SJSA1 (cell line): Measurements from ENCODE around the gene NMBR. TPM values are rescaled to one million over a fixed set of nuclear protein-coding genes. Genes with fewer than 3 reads are reported as not detected.
A peak's percentile ranks its signal among the peaks of the same experiment; 100 is the strongest.
"Not testable (repeated sequence)": the region's sequence is repeated elsewhere in the genome, so short reads cannot be mapped to it uniquely, and the experiment has no call there.

Experiments
- DNase-seq, 2 experiments: peaks; one replicate each; pipeline ENCODE4 v3.0.0-alpha.2; 2015 to 2020; ENCODE audit warnings: low spot score in 2 of 2, low read depth in 1 of 2
- H3K27ac ChIP-seq: fragments of 250-450 bp; sonication (Bioruptor Pico); 2 replicates; pipeline ENCODE4 v1.5.1; 2020; ENCODE audit warnings: mild to moderate bottlenecking, moderate library complexity
- H3K27me3 ChIP-seq: fragments of 250-450 bp; sonication (Bioruptor Pico); replicated peaks from 2 replicates; pipeline ENCODE4 v1.5.1; 2020; ENCODE audit warnings: mild to moderate bottlenecking, moderate library complexity
- H3K36me3 ChIP-seq: fragments of 250-450 bp; sonication (Bioruptor Pico); 2 replicates; pipeline ENCODE4 v1.5.1; 2020; ENCODE audit warnings: mild to moderate bottlenecking
- H3K4me1 ChIP-seq: fragments of 250-450 bp; sonication (Bioruptor Pico); replicated peaks from 2 replicates; pipeline ENCODE4 v1.6.1; 2021; ENCODE audit warnings: mild to moderate bottlenecking
- H3K4me3 ChIP-seq: fragments of 250-450 bp; sonication (Bioruptor Pico); 2 replicates; pipeline ENCODE4 v1.5.1; 2020; ENCODE audit warnings: mild to moderate bottlenecking
- H3K9me3 ChIP-seq: fragments of 250-450 bp; sonication (Bioruptor Pico); replicated peaks from 2 replicates; pipeline ENCODE4 v1.5.1; 2020; ENCODE audit warnings: mild to moderate bottlenecking
- total RNA-seq: library from RNA; depleted of rRNA; stranded (reverse); fragments of >200 nt; shearing (Covaris generic); gene quantifications from 2 replicates; pipeline ENCODE4 v1.2.3, GENCODE V29; 2014

Gene NMBR
- total RNA-seq, 1 experiment from 2014 or later = not detected

GRCh38 chr6:142068416-142068815 lies 78.5 kb downstream of the NMBR start:
- Histone ChIP-seq H3K36me3 (no peaks in the 10 kb centered on the region), H3K4me1 (no peaks in the 10 kb centered on the region), H3K27ac (no peak overlapping the region), H3K4me3 (no peak overlapping the region), H3K27me3 (no peaks in the 10 kb centered on the region), H3K9me3 (no peaks in the 10 kb centered on the region)
- no peak for DNase-seq

GRCh38 chr6:142062861-142063260 lies 84.1 kb downstream of the NMBR start:
- H3K4me1 ChIP-seq, H3K27ac ChIP-seq, H3K27me3 ChIP-seq, DNase-seq, H3K4me3 ChIP-seq, H3K9me3 ChIP-seq, H3K36me3 ChIP-seq: not testable (repeated sequence)

- Histone ChIP-seq H3K9me3 (no peaks in the 10 kb centered on the region), H3K4me1 (no peaks in the 10 kb centered on the region), H3K36me3 (no peaks in the 10 kb centered on the region), H3K27ac (no peak overlapping the region), H3K27me3 (no peaks in the 10 kb centered on the region), H3K4me3 (no peak overlapping the region)
- no peak for DNase-seq
These were observed 88.2 kb downstream of the NMBR start for GRCh38 chr6:142058551-142059290.

GRCh38 chr6:142055219-142055618 lies 91.7 kb downstream of the NMBR start:
- Histone ChIP-seq H3K27me3 (no peaks in the 10 kb centered on the region), H3K4me3 (no peak overlapping the region), H3K36me3 (no peaks in the 10 kb centered on the region), H3K4me1 (no peaks in the 10 kb centered on the region), H3K9me3 (0 out of 2 replicates have a peak, but pooled peaks cover 2% of the 10 kb centered on the region), H3K27ac (no peak overlapping the region)
- no peak for DNase-seq

GRCh38 chr6:142051404-142051803 lies 95.5 kb downstream of the NMBR start:
- Histone ChIP-seq H3K9me3 (0 out of 2 replicates have a peak, but pooled peaks cover 2% of the 10 kb centered on the region), H3K36me3 (no peaks in the 10 kb centered on the region), H3K4me1 (no peaks in the 10 kb centered on the region; the same call in 1 of the 2 replicates), H3K27me3 (no peaks in the 10 kb centered on the region), H3K27ac (no peak overlapping the region), H3K4me3 (no peak overlapping the region)
- no peak for DNase-seq

- Histone ChIP-seq H3K4me1 (no peaks in the 10 kb centered on the region; the same call in 1 of the 2 replicates), H3K27me3 (no peaks in the 10 kb centered on the region), H3K4me3 (no peak overlapping the region), H3K27ac (no peak overlapping the region), H3K9me3 (0 out of 2 replicates have a peak, but pooled peaks cover 2% of the 10 kb centered on the region), H3K36me3 (no peaks in the 10 kb centered on the region)
- DNase-seq = no peak
These were observed 98.3 kb downstream of the NMBR start for GRCh38 chr6:142048593-142048980.

GRCh38 chr6:142047934-142048592 lies 98.9 kb downstream of the NMBR start:
- peak overlapping the region; percentile 30 for H3K4me3 ChIP-seq
- peak in 1 of 2 experiments; percentile 14 for DNase-seq

GRCh38 chr6:142045380-142046278 lies 101.3 kb downstream of the NMBR start:
- Histone ChIP-seq H3K27ac (no peak overlapping the region), H3K4me1 (no peaks in the 10 kb centered on the region; the same call in 1 of the 2 replicates), H3K27me3 (no peaks in the 10 kb centered on the region), H3K9me3 (no peaks in the 10 kb centered on the region), H3K36me3 (no peaks in the 10 kb centered on the region), H3K4me3 (no peak overlapping the region)
- DNase-seq = no peak

More at GRCh38 chr6:142047934-142048592, 98.9 kb downstream of the NMBR start:
- no peaks in the 10 kb centered on the region for H3K27me3 ChIP-seq
- no peak overlapping the region for H3K27ac ChIP-seq
- 0 out of 2 replicates have a peak, but pooled peaks cover 2% of the 10 kb centered on the region for H3K9me3 ChIP-seq
- H3K4me1 ChIP-seq = no peaks in the 10 kb centered on the region; the same call in 1 of the 2 replicates
- no peaks in the 10 kb centered on the region for H3K36me3 ChIP-seq

GRCh38 chr6:142035890-142036289 lies 111.0 kb downstream of the NMBR start:
- H3K4me1 ChIP-seq = peaks cover 13% of the 10 kb centered on the region
- no peak for DNase-seq
- H3K9me3 ChIP-seq = no peaks in the 10 kb centered on the region
- no peak overlapping the region for H3K27ac ChIP-seq
- no peak overlapping the region for H3K4me3 ChIP-seq
- H3K36me3 ChIP-seq = no peaks in the 10 kb centered on the region
- no peaks in the 10 kb centered on the region for H3K27me3 ChIP-seq

GRCh38 chr6:142031035-142031434 lies 115.9 kb downstream of the NMBR start:
- no peak overlapping the region for H3K27ac ChIP-seq
- no peaks in the 10 kb centered on the region for H3K9me3 ChIP-seq
- H3K36me3 ChIP-seq = no peaks in the 10 kb centered on the region
- H3K4me3 ChIP-seq = no peak overlapping the region
- no peaks in the 10 kb centered on the region for H3K27me3 ChIP-seq
- no peaks in the 10 kb centered on the region for H3K4me1 ChIP-seq
- DNase-seq = no peak

GRCh38 chr6:142030115-142030619 lies 116.8 kb downstream of the NMBR start:
- Histone ChIP-seq H3K36me3 (no peaks in the 10 kb centered on the region), H3K27ac (no peak overlapping the region), H3K4me1 (no peaks in the 10 kb centered on the region), H3K9me3 (no peaks in the 10 kb centered on the region), H3K4me3 (no peak overlapping the region), H3K27me3 (no peaks in the 10 kb centered on the region)
- no peak for DNase-seq

GRCh38 chr6:142028527-142028926 lies 118.4 kb downstream of the NMBR start:
- no peaks in the 10 kb centered on the region for H3K36me3 ChIP-seq
- H3K4me1 ChIP-seq = no peaks in the 10 kb centered on the region
- DNase-seq = no peak
- no peak overlapping the region for H3K27ac ChIP-seq
- no peaks in the 10 kb centered on the region for H3K27me3 ChIP-seq
- no peaks in the 10 kb centered on the region for H3K9me3 ChIP-seq
- H3K4me3 ChIP-seq = no peak overlapping the region

- not testable (repeated sequence) for H3K27me3 ChIP-seq, H3K4me3 ChIP-seq, H3K4me1 ChIP-seq, H3K36me3 ChIP-seq, H3K27ac ChIP-seq, H3K9me3 ChIP-seq, DNase-seq
These were observed 119.1 kb downstream of the NMBR start for GRCh38 chr6:142027804-142028203.
